RWPE1 (cell line): ENCODE results near the gene PROS1.
"Not testable (repeated sequence)": the region's sequence is repeated elsewhere in the genome, so short reads cannot be mapped to it uniquely, and the experiment has no call there.

Experiments
- CTCF ChIA-PET: fragments of 350-600 bp; sonication (Branson Sonifier 250); formaldehyde crosslinking; extraction: SDS; loops from one replicate; lab custom pipeline; 2021; lab: Yijun Ruan, JAX
- POLR2A ChIA-PET: fragments of 400-600 bp; formaldehyde crosslinking; extraction: SDS; loops from one replicate; lab custom pipeline; 2020; ENCODE audit warnings: antibody characterized with exemption; ENCODE audit not compliant: low non-redundant PET; lab: Yijun Ruan, JAX
- DNase-seq: peaks from one replicate; pipeline ENCODE4 v3.0.0; 2012; ENCODE audit warnings: low spot score
- H3K27ac ChIP-seq: fragments of 450-650 bp; 2 replicates; pipeline ENCODE4 v1.5.1; 2017
- TF ChIP-seq, protein P1 (sequence below): fragments of 450-650 bp; conservative IDR thresholded peaks from 2 replicates; pipeline ENCODE4 v1.5.1; 2017; ENCODE audit warnings: low read depth, mild to moderate bottlenecking

PROS1 gene

DNA sequence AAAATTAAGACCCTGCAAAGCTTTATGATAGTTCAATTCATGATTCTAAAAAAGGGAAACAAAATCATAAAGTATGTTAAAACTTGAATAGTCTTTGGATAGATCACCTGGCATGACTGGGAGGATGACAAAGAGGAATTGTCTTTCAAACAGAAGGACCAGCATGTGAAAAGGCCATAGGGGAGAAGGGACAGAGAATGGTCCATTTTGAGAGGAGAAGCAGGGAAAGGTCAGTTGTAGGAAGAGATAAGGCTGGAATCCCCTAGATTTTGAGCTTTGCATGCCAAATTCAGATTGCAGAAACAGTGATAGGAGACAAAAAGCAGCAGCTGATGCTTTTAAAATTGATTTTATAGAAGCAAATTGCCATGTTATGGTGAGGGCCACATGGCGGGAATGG, 12.7 kb downstream of the PROS1 start:
- DNase-seq, result no peak
- CTCF ChIA-PET, result no interaction called here
- H3K27ac ChIP-seq, result no peak overlapping the region
- POLR2A ChIA-PET, result no interaction called here
- TF ChIP-seq, protein P1, sequence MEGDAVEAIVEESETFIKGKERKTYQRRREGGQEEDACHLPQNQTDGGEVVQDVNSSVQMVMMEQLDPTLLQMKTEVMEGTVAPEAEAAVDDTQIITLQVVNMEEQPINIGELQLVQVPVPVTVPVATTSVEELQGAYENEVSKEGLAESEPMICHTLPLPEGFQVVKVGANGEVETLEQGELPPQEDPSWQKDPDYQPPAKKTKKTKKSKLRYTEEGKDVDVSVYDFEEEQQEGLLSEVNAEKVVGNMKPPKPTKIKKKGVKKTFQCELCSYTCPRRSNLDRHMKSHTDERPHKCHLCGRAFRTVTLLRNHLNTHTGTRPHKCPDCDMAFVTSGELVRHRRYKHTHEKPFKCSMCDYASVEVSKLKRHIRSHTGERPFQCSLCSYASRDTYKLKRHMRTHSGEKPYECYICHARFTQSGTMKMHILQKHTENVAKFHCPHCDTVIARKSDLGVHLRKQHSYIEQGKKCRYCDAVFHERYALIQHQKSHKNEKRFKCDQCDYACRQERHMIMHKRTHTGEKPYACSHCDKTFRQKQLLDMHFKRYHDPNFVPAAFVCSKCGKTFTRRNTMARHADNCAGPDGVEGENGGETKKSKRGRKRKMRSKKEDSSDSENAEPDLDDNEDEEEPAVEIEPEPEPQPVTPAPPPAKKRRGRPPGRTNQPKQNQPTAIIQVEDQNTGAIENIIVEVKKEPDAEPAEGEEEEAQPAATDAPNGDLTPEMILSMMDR, result no peak

DNA sequence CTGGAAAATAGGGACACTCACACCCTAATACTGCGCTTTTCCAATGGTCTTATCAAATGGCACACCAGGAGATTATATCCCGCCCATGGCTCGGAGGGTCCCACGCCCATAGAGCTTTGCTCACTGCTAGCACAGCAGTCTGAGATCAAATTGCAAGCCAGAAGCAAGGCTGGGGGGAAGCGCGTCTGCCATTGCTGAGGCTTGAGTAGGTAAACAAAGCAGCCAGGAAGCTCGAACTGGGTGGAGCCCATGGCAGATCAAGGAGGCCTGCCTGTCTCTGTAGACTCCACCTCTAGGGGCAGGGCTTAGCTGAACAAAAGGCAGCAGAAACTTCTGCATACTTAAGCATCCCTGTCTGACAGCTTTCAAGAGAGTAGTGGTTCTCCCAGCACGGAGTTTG, 23.7 kb downstream of the PROS1 start:
- POLR2A ChIA-PET, result not testable (repeated sequence)

DNA sequence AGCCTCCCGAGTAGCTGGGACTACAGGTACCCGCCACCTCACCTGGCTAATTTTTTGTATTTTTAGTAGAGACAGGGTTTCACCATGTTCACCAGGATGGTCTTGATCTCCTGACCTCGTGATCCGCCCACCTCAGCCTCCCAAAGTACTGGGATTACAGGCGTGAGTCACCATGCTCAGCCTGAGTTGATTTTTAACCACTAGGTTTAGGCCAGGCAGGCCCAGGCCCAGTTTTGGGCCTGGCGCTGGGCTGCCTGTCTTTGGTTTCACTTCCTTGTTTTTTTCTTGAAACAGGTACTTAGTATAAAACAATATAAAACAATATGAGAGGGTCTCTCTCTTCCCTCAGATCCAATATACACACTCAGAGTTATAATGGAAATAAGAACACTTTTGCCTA, 36.2 kb downstream of the PROS1 start:
- H3K27ac ChIP-seq, CTCF ChIA-PET, POLR2A ChIA-PET, DNase-seq: not testable (repeated sequence)

More for the DNA sequence above, 23.7 kb downstream of the PROS1 start:
- DNase-seq, H3K27ac ChIP-seq, CTCF ChIA-PET: not testable (repeated sequence)

DNA sequence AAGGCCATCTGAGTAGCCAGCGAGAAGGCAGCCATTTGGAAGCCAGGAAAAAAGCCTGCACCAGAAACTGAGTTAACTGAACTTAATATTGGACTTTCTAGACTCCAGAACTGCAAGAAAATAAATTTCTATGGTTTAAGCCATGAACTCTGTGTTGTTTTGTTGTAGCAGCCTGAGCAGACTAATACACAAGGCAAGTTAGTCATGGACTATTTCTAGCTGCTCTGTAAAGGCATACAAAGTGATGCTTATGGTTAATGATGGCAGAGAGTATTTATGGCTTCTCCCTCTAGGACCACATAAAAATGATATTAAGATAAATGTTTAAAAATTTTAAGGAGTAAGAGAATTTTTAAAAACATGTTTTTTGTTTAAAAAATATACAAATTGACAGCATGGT, 37.1 kb downstream of the PROS1 start:
- ChIA-PET POLR2A (no interaction called here), CTCF (no interaction called here)
- DNase-seq, result no peak
- H3K27ac ChIP-seq, result no peak overlapping the region
- TF ChIP-seq, protein P1, result no peak

DNA sequence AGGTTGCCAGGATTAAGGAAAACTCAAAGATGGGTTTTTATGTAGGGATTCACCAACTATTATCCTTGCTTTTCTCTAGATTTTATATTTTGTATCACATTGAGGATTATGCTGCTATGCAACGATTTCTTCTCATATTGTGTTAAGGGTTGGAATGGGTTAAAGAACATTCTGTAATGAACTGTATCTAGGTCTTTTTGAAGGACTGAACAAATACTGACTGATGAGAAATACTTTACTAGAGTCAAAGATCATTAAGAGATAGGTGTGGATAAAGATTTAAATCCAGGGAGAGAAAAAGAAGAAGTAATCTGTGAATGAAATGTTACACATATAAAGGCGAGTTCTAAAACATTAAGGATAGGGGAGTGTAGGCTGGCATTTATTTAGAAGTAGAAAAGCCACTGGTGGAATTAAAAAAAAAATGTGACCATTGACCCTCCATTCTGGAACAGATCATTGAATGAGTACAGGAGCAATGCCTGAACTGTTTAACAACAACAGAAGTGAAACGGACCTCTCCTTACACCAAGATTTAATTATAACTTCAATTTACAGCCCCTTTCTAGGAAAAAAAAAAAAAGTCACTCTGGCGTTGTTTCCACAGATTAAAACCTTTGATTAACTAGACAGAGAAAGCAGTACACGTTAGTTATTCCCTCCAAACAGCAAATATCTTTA, 39.2 kb downstream of the PROS1 start:
- ChIA-PET POLR2A (no interaction called here), CTCF (no interaction called here)
- H3K27ac ChIP-seq, result no peak overlapping the region
- DNase-seq, result no peak
- TF ChIP-seq, protein P1, result no peak

DNA sequence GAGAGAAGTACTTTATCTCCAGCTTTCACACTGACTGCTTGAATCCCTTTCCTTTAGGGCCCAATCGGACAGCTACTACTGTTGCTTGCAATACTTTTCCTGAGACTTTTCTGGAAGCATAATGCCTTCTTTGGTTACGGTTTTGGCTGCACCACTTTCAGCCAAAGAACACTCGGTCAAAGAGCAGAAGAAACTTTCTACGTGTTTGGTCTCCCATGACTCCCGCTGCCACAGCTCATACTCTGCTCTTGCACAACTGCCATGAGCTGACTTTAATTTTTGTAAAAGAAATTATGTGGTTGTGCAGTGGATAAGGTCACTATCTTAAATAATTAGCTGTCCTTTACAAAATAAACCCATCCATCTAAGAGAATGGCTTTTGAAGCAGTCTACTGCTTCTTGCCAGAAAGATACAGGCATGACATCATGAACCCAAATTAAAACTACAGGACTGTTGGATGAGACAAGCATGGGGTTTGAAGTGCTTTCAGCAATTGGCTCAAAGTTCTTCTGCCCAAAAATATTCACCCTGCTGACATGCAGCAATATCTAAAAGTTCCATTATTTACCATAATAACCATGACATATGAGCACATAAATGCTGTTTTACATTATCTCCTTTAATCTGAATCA, 42.0 kb downstream of the PROS1 start:
- CTCF ChIA-PET, result no interaction called here
- POLR2A ChIA-PET, result interaction anchor here (0.6 kb wide), 1 partner anchor 8 kb away, joined by 3 read pairs; no protein-coding TSS in a partner anchor
- no peak overlapping the region for H3K27ac ChIP-seq
- TF ChIP-seq, protein P1, result no peak
- no peak for DNase-seq

DNA sequence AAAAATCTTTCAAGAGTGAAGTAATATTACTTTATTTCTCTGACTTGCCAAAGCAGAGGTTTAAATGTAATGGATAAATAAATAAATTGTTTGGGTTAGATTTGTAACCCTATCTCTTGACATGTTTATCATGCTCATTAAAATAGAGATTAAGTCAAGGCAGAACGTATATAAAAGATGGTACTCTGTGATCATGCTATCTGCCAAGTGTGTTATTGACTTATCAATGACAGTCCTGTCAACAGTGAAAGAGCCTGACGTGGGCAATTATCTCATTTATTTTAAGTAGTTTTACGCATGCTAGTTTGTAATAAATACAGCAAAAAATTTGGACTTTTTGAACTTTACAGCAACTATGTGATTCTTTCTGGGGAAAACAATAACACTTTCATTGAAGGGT, 43.7 kb downstream of the PROS1 start:
- CTCF ChIA-PET, result no interaction called here
- TF ChIP-seq, protein P1, result no peak
- POLR2A ChIA-PET, result no interaction called here
- DNase-seq, result no peak
- no peak overlapping the region for H3K27ac ChIP-seq
